CD4-positive, alpha-beta T cell (primary cell): ENCODE measurements around the gene GBA2. TPM values are rescaled to one million over a fixed set of nuclear protein-coding genes. Genes with fewer than 3 reads are reported as not detected.
A peak's percentile ranks its signal among the peaks of the same experiment; 100 is the strongest.

Experiments
- ATAC-seq: fragments of 200-7000 bp; cut with Tn5 transposase; one replicate; pipeline ENCODE4 v1.10.0; 2022; ENCODE audit warnings: mild to moderate bottlenecking; ENCODE audit not compliant: poor library complexity
- CTCF ChIA-PET: fragments of 350-600 bp; sonication (Branson Sonifier 250); formaldehyde crosslinking; loops from one replicate; lab custom pipeline; 2021; ENCODE audit warnings: antibody characterized with exemption, inconsistent platforms; lab: Charles Lee
- POLR2A ChIA-PET: fragments of 350-600 bp; sonication (Branson Sonifier 250); formaldehyde crosslinking; loops from one replicate; lab custom pipeline; 2021; ENCODE audit warnings: antibody characterized with exemption, inconsistent platforms; lab: Charles Lee
- DNase-seq, 14 experiments: peaks; one replicate each; pipeline ENCODE4 v3.0.0-alpha.2; 2013 to 2020; ENCODE audit warnings: mixed read lengths in 2 of 14
- H3K27ac ChIP-seq, 2 donors: one replicate each; pipeline versions ENCODE4 v1.5.1 to v1.7.0; 2013; ENCODE audit warnings: low read length in 2 of 2, low read depth in 1 of 2, mild to moderate bottlenecking in 1 of 2
- H3K27me3 ChIP-seq, 2 experiments: 1 replicate in 1 of 2; 2 replicates in 1 of 2; pipeline versions ENCODE4 v1.6.1 to v1.7.0; 2013; ENCODE audit warnings: low read length in 2 of 2, control low read depth in 1 of 2, mild to moderate bottlenecking in 1 of 2, moderate library complexity in 1 of 2; ENCODE audit not compliant: insufficient read depth in 2 of 2, control insufficient read depth in 1 of 2
- H3K36me3 ChIP-seq: one replicate; pipeline ENCODE4 v1.6.1; 2013; ENCODE audit warnings: low read length, control low read depth; ENCODE audit not compliant: insufficient read depth
- H3K4me1 ChIP-seq: one replicate; pipeline ENCODE4 v1.6.1; 2013; ENCODE audit warnings: low read length, control low read depth; ENCODE audit not compliant: insufficient read depth
- H3K4me3 ChIP-seq: one replicate; pipeline ENCODE4 v1.5.1; 2013; ENCODE audit warnings: mild to moderate bottlenecking, low read length, moderate library complexity
- H3K9me3 ChIP-seq, 2 experiments: 1 replicate in 1 of 2; 2 replicates in 1 of 2; pipeline versions ENCODE4 v1.6.1 to v1.7.0; 2013; ENCODE audit warnings: low read length in 2 of 2, mild to moderate bottlenecking in 2 of 2, control low read depth in 1 of 2, moderate library complexity in 1 of 2; ENCODE audit not compliant: control insufficient read depth in 1 of 2, insufficient read depth in 1 of 2
- H3K27ac Mint-ChIP-seq: one replicate; pipeline ENCODE4 v1.8.0; 2020; ENCODE audit warnings: mixed read lengths
- H3K27me3 Mint-ChIP-seq: one replicate; pipeline ENCODE4 v1.8.0; 2021; ENCODE audit warnings: mixed read lengths
- H3K36me3 Mint-ChIP-seq: one replicate; pipeline ENCODE4 v1.8.0; 2021; ENCODE audit warnings: low read depth, mixed read lengths
- H3K4me1 Mint-ChIP-seq: one replicate; pipeline ENCODE4 v1.8.0; 2021; ENCODE audit warnings: low read depth, mixed read lengths
- H3K4me3 Mint-ChIP-seq: one replicate; pipeline ENCODE4 v1.8.0; 2020; ENCODE audit warnings: mild to moderate bottlenecking, mixed read lengths
- H3K9me3 Mint-ChIP-seq: one replicate; pipeline ENCODE4 v1.8.0; 2020; ENCODE audit warnings: mixed read lengths
- intact Hi-C, 2 experiments: fragments of 100-400 bp; cut with DNase I in 1 of 2; cut with micrococcal nuclease in 1 of 2; formaldehyde crosslinking; loops; one replicate each; pipeline versions ENCODE4 v1.15.1 to v1.9.0; 2023 to 2025; cut with DNase I, micrococcal nuclease
- total RNA-seq, 174 experiments: library from RNA in 2 of 174; stranded (reverse) in 2 of 174; gene quantifications; one replicate each; pipeline ENCODE4 v1.2.3 and lab custom pipeline; 2021 to 2026
- TF ChIP-seq, protein P1 (sequence below): fragments of 200-600 bp; IDR thresholded peaks from one replicate; pipeline ENCODE4 v1.8.0; 2022; ENCODE audit warnings: antibody characterized with exemption, mild to moderate bottlenecking

The GBA2 gene
- total RNA-seq, 2 experiments from 2014 or later = 17.3 to 18.6 TPM

DNA sequence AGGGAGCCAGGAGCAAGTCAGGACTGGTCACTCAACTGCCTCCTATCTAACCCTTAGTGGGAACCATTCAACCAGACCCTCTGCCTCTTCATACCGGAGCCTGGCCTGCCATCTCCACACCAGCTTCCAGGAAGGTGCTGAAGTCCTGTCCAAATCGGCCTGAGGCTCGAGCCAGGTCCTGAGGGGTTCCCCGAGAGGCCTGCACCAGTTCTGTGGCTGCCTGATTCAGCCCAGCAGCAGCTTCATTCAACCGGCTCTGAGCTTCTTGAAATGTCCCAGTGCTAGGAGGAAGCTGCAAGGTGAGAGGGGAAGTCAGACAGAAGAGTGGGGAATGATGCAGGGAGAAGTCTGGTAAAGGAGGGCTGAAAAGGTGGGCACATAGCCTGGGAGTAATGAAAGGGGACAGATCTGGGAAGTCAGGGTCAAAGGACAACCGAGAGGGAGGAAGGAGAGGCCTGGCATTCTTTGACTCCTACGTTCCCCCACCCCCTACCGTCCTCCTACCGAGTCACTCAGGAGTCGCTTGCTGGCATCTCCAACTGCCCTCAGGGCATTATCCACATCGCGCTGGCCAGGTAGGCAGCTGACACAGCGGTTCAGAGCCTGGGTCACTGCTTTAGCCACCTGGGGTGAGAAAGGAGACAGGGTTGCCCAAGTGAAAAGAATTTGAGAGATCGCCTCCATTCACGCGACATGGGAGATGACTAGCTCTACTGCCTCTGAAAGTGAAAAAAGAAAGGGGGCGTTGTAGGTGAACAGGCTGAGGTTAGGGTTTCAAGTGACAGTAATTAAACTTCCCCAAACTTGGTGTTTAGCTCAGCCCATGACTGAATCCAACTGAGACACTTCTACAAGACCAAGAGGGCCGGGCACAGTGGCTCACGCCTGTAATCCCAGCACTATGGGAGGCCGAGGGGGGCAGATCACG, 37.3 kb downstream of the GBA2 start:
- POLR2A ChIA-PET = interaction anchor here (1.2 kb wide), 1 partner anchor 20 kb away, joined by 4 read pairs; the partner anchor contains the start of gene TLN1
- ATAC-seq (no peak), DNase-seq (no peak)
- no peak overlapping the region for H3K4me3 ChIP-seq
- no peak overlapping the region for H3K4me3 Mint-ChIP-seq
- no peak overlapping the region for H3K27ac Mint-ChIP-seq
- H3K36me3 ChIP-seq = peaks cover 92% of the 10 kb centered on the region
- H3K27ac ChIP-seq = no peak overlapping the region
- CTCF ChIA-PET = interaction anchor here (0.9 to 1.6 kb wide), 2 partner anchors 21 to 65 kb away, joined by 3 read pairs; partner anchors contain the start of gene CREB3
- H3K27me3 ChIP-seq = no peaks in the 10 kb centered on the region
- TF ChIP-seq, protein P1, sequence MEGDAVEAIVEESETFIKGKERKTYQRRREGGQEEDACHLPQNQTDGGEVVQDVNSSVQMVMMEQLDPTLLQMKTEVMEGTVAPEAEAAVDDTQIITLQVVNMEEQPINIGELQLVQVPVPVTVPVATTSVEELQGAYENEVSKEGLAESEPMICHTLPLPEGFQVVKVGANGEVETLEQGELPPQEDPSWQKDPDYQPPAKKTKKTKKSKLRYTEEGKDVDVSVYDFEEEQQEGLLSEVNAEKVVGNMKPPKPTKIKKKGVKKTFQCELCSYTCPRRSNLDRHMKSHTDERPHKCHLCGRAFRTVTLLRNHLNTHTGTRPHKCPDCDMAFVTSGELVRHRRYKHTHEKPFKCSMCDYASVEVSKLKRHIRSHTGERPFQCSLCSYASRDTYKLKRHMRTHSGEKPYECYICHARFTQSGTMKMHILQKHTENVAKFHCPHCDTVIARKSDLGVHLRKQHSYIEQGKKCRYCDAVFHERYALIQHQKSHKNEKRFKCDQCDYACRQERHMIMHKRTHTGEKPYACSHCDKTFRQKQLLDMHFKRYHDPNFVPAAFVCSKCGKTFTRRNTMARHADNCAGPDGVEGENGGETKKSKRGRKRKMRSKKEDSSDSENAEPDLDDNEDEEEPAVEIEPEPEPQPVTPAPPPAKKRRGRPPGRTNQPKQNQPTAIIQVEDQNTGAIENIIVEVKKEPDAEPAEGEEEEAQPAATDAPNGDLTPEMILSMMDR = no peak
- no peaks in the 10 kb centered on the region for H3K4me1 ChIP-seq
- no peaks in the 10 kb centered on the region for H3K9me3 ChIP-seq
- no peaks in the 10 kb centered on the region for H3K27me3 Mint-ChIP-seq
- no peaks in the 10 kb centered on the region for H3K4me1 Mint-ChIP-seq
- H3K36me3 Mint-ChIP-seq = peaks cover 65% of the 10 kb centered on the region
- intact Hi-C loops = no loop called here
- H3K9me3 Mint-ChIP-seq = no peaks in the 10 kb centered on the region

DNA sequence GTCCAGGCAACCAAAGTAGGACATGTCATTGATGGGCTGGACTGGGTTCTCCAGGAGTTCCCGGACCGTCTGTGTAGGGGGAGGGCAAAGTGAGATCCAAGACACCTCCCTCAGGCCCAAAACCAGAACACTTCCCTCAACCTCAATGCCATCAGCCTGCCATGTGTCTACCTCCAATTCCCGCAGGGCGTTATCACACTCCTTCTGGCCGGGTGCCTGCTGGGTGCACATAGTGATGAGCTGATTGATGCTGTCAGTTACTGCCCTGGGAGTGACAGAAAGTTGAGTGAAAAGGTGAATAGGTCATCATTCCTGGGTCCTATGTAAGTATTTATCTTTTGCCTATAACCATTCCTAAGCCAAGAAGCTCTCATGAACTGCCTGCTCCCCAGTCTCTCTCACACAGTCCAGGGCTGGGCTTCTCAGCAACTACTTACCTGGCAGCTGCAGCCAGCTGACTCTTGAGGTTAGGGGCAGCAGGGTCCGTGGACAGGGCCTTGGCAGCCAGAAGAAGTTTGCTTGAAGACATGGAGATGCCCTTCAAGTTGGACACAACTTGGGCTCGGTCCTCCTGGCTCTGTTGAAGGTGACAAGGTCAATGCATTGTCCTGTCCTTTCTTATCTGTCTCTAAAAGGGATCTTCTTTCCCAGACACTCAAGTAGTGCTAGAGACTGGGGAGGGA, 38.1 kb downstream of the GBA2 start:
- no peaks in the 10 kb centered on the region for H3K27me3 ChIP-seq
- ChIA-PET CTCF (interaction anchor here (0.6 to 1.6 kb wide), 3 partner anchors 14 to 64 kb away, joined by 3 read pairs; partner anchors contain the start of gene CREB3), POLR2A (no interaction called here)
- H3K9me3 Mint-ChIP-seq = no peaks in the 10 kb centered on the region
- H3K4me1 Mint-ChIP-seq = no peaks in the 10 kb centered on the region
- no peaks in the 10 kb centered on the region for H3K4me1 ChIP-seq
- peaks cover 92% of the 10 kb centered on the region for H3K36me3 ChIP-seq
- H3K27me3 Mint-ChIP-seq = no peaks in the 10 kb centered on the region
- intact Hi-C loops = no loop called here
- no peak overlapping the region for H3K27ac Mint-ChIP-seq
- H3K27ac ChIP-seq = no peak overlapping the region
- no peak overlapping the region for H3K4me3 ChIP-seq
- no peaks in the 10 kb centered on the region for H3K9me3 ChIP-seq
- DNase-seq (no peak), ATAC-seq (no peak)
- peaks cover 57% of the 10 kb centered on the region for H3K36me3 Mint-ChIP-seq
- TF ChIP-seq, protein P1 = no peak
- no peak overlapping the region for H3K4me3 Mint-ChIP-seq

DNA sequence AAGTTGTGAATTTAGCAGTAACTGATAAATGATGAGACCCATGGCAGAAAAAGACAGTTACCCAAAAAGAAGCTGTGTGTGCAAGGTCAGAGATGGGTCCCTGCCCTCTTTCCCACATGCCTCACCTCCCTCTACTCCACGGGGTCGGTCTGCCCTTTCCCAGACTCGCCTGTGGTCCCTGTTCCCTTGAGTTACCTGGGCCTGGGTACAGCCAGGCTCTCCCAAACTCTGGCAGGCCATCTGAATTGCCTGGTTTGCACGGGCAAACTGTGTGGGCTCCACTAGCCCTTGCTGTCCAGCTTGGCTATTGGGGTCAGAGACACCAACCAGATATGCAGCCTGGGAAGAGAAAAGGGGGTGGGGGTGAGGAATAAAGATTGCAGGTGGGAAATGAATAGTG, 40.9 kb downstream of the GBA2 start:
- Mint-ChIP-seq H3K9me3 (no peaks in the 10 kb centered on the region), H3K4me1 (no peaks in the 10 kb centered on the region), H3K27me3 (no peaks in the 10 kb centered on the region), H3K4me3 (no peak overlapping the region), H3K36me3 (peaks cover 29% of the 10 kb centered on the region), H3K27ac (no peak overlapping the region)
- intact Hi-C loops = no loop called here
- Histone ChIP-seq H3K4me3 (no peak overlapping the region), H3K4me1 (no peaks in the 10 kb centered on the region), H3K9me3 (no peaks in the 10 kb centered on the region), H3K27ac (peak overlapping the region in 1 of 2 donors; percentile 5), H3K36me3 (peaks cover 93% of the 10 kb centered on the region), H3K27me3 (no peaks in the 10 kb centered on the region)
- ATAC-seq (no peak), DNase-seq (no peak)
- ChIA-PET CTCF (no interaction called here), POLR2A (no interaction called here)
- TF ChIP-seq, protein P1 = no peak
